Heart right ventricle (tissue), 16 donors: ENCODE results near the gene MT1B. TPM values are rescaled to one million over a fixed set of nuclear protein-coding genes. Genes with fewer than 3 reads are reported as not detected.

Source experiments
- ATAC-seq, 8 donors: fragments of 200-7000 bp; cut with Tn5 transposase; one replicate each; pipeline ENCODE4 v1.9.1; 2020; ENCODE audit warnings: mild to moderate bottlenecking in 8 of 8, moderate library complexity in 8 of 8, moderate number of reproducible peaks in 1 of 8
- DNase-seq, 2 donors: peaks; one replicate each; pipeline ENCODE4 v3.0.0-alpha.2; 2020
- H3K27ac ChIP-seq, 10 donors: fragments of 200-600 bp; sonication (generic) in 2 of 10; one replicate each; pipeline versions ENCODE4 v1.5.0 to v1.8.0; 2020 to 2022; ENCODE audit warnings: mild to moderate bottlenecking in 3 of 10
- H3K27me3 ChIP-seq, 7 donors: fragments of 200-600 bp; one replicate each; pipeline ENCODE4 v1.8.0; 2021 to 2022; ENCODE audit warnings: mild to moderate bottlenecking in 2 of 7
- H3K36me3 ChIP-seq, 9 donors: fragments of 200-600 bp; sonication (generic) in 1 of 9; one replicate each; pipeline versions ENCODE4 v1.5.0 to v1.8.0; 2020 to 2022; ENCODE audit warnings: mild to moderate bottlenecking in 2 of 9
- H3K4me1 ChIP-seq, 9 donors: fragments of 200-600 bp; sonication (generic) in 1 of 9; one replicate each; pipeline versions ENCODE4 v1.5.0 to v1.8.0; 2020 to 2022; ENCODE audit warnings: mild to moderate bottlenecking in 4 of 9
- H3K4me3 ChIP-seq, 10 donors: fragments of 200-600 bp; sonication (generic) in 2 of 10; one replicate each; pipeline versions ENCODE4 v1.5.0 to v1.8.0; 2020 to 2022; ENCODE audit warnings: mild to moderate bottlenecking in 7 of 10, moderate library complexity in 2 of 10
- H3K9me3 ChIP-seq, 11 donors: fragments of 200-600 bp in 10 of 11; sonication (generic) in 2 of 11; one replicate each; pipeline versions ENCODE4 v1.5.0 to v1.8.0; 2013 to 2022; ENCODE audit warnings: mild to moderate bottlenecking in 2 of 11, control low read depth in 1 of 11, moderate library complexity in 1 of 11
- WGBS, 2 donors: extraction: QIAGEN DNeasy Blood & Tissue Kit; methylation state at CpG; one replicate each; pipeline ENCODE4 v1.1.7; 2013; ENCODE audit warnings: inconsistent platforms in 1 of 2; 5-methylcytosine and 5-hydroxymethylcytosine counted together
- intact Hi-C, 10 donors: fragments of 100-400 bp; cut with DNase I; formaldehyde crosslinking; loops; one replicate each; pipeline versions ENCODE4 v1.11.1 to v1.14.2; 2022
- long read RNA-seq, 3 donors: library from polyadenylated mRNA; unstranded; transcript quantifications; one replicate each; pipeline ENCODE4 v2.0.0, GENCODE V29; 2020 to 2021
- polyA plus RNA-seq, 2 donors: library from polyadenylated mRNA; stranded (reverse); fragments of 200-250 nt; gene quantifications; one replicate each; pipeline ENCODE4 v1.2.3, GENCODE V29; 2013
- total RNA-seq, 10 donors: library from RNA; stranded (reverse); fragmentation: NEBNext Ultra II Directional in 3 of 10; extraction: Animal tissue kit (Norgen Biotek cat#: 25700) in 3 of 10; gene quantifications; one replicate each; pipeline versions ENCODE4 v1.2.1 to v1.2.4, GENCODE V29; 2021 to 2023
- TF ChIP-seq, protein P1 (sequence below), 9 donors: fragments of 200-600 bp; sonication (generic) in 2 of 9; IDR thresholded peaks; one replicate each; pipeline versions ENCODE4 v1.5.0 to v1.8.0; 2021 to 2022; ENCODE audit warnings: antibody characterized with exemption in 9 of 9, mild to moderate bottlenecking in 5 of 9, moderate library complexity in 1 of 9
- donor health status: Arrhythmogenic right ventricular cardiomyopathy.
- donor health status: ischemic (EF 13 %, LVEDD 7.1; RV severe dilation, severe dysfunction).
- donor health status: healthy with polysubstance abuse.
- donor health status: DM: no; HTN: yes; CAD: no.
- donor health status: DM: no; HTN: no; CAD: no.
- donor health status: ischemic (EF 25% LVEDD 6.9; RV normal size, moderate dysfunction).
- donor health status: ischemic (EF 25% LVEDD 5.7; RV mildly dilated, moderate dysfunction).
- donor health status: healthy.
- donor health status: DM: yes; HTN: yes; CAD: no.
- donor health status: Ischemic cardiomyopathy.
- donor health status: ischemic (EF 35%, LVEDD 5.7; RV mildly dilated, moderate dysfunction).
- donor health status: nonischemic (EF 11% LVEDD 7.7; RV severe dilation, severe dysfunction).
- donor health status: DM: yes; HTN: yes; CAD: no.
- donor health status: PGD.
- donor health status: ischemic (EF 29% LVEDD 5.4; RV normal size, mild dysfunction).
- donor health status: nonischemic (EF 23%, LVEDD 6.1; RV moderate dilation, normal function).

Gene MT1B
- total RNA-seq (not detected), polyA plus RNA-seq (not detected)
- long read RNA-seq, donor 1: 0 reads
- long read RNA-seq, donor 2: 0 reads
- long read RNA-seq, donor 3: 0 reads

DNA sequence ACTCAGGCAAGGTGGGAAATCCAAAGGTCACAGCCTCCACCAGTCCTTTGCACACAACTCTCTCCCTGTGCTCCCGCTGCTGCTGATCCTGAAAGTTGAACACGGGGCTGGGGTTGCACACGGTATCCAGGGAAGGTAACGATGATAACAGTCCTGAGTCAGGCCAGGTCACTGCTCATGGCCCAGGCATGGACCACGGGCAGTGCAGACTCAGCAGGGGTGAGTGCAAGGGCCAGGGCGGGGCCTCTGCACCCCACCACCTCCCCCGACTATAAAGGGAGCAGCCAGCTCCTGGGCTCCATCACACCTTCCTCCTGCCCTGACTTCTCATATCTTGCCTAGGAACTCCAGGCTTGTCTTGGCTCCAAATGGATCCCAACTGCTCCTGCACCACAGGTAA is at the start of gene MT1B:
MT1B (plus strand) TSS at position 301 of the 400 bp plus-strand sequence; CDS start at position 369, 68 bp downstream.
- no peaks in the 10 kb centered on the region for H3K4me1 ChIP-seq
- peaks cover 0 to 45% (median 30%) of the 10 kb centered on the region in 7 donors for H3K27me3 ChIP-seq
- no peak within 1 kb of the TSS for H3K4me3 ChIP-seq
- H3K27ac ChIP-seq: no peak within 1 kb of the TSS
- WGBS, 2 donors: 67 to 68% methylated on average over 7 of the region's 7 CpGs
- ATAC-seq (peak in 2 of 8 donors; percentile 22 to 51), DNase-seq (no peak)
- TF ChIP-seq, protein P1, sequence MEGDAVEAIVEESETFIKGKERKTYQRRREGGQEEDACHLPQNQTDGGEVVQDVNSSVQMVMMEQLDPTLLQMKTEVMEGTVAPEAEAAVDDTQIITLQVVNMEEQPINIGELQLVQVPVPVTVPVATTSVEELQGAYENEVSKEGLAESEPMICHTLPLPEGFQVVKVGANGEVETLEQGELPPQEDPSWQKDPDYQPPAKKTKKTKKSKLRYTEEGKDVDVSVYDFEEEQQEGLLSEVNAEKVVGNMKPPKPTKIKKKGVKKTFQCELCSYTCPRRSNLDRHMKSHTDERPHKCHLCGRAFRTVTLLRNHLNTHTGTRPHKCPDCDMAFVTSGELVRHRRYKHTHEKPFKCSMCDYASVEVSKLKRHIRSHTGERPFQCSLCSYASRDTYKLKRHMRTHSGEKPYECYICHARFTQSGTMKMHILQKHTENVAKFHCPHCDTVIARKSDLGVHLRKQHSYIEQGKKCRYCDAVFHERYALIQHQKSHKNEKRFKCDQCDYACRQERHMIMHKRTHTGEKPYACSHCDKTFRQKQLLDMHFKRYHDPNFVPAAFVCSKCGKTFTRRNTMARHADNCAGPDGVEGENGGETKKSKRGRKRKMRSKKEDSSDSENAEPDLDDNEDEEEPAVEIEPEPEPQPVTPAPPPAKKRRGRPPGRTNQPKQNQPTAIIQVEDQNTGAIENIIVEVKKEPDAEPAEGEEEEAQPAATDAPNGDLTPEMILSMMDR (IDR thresholded peaks at IDR 0.05): no peak
- H3K9me3 ChIP-seq: no peaks in the 10 kb centered on the region
- intact Hi-C loops: no loop called here
- no peaks in the 10 kb centered on the region for H3K36me3 ChIP-seq

DNA sequence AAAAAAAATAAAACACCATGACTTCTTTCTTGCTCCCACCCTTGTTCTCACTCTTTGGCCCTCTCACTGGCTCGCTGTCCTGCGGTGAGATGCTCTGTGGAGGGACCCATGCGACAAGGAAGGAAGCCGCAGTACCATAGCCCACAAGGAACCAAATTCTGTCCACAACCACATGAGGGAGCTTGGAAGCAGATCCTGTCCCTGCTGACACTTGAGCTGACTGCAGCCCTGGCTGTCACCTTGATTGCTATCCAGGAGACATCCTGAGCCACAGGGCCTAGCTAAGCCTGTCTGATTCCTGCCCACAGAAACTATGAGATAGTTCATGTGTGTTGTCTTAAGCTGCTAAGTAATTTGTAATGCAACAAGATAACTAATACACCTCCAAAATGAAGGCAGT is 48.1 kb upstream of the MT1B start:
- DNase-seq (peak; percentile 37 to 65), ATAC-seq (peak in 4 of 8 donors; percentile 10 to 32 (median 15))
- Histone ChIP-seq H3K4me3 (no peak overlapping the region), H3K27ac (peak overlapping the region in 2 of 10 donors; percentile 3 to 42), H3K27me3 (peaks cover 0 to 6% (median 0%) of the 10 kb centered on the region in 7 donors), H3K9me3 (no peaks in the 10 kb centered on the region), H3K36me3 (no peaks in the 10 kb centered on the region), H3K4me1 (peaks cover 14 to 30% (median 26%) of the 10 kb centered on the region in 9 donors)
- TF ChIP-seq, protein P1 (IDR thresholded peaks at IDR 0.05): peak; percentile 36 to 75 (median 57)
- intact Hi-C loops: loop anchor here (1.0 to 5.0 kb wide), 8 partner anchors 44 to 99 kb away; partner anchors contain the start of gene MT1X (in 1 of the 10)
- 32 to 38% methylated on average over 4 of the region's 4 CpGs for WGBS, 2 donors

DNA sequence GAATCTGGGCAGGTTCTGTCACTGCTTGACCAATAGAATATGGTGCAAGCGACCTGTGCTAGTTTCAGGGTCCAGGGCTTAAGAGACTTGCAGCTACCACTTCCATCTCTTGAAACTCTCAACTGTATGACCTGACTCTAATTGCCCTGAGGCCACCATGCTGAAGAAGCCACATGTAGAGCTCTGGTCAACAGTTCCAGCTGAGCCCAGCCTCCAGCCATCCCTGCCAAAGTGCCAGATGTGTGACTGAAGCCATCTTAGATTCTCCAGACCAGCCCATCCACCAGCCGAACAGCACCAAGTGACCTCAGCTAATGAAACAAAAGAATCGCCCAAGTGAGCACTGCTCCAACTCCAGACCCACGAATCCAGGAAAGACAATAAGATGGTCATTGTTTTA is 46.7 kb upstream of the MT1B start:
- WGBS, 2 donors: 89 to 93% methylated on average over 4 of the region's 4 CpGs

DNA sequence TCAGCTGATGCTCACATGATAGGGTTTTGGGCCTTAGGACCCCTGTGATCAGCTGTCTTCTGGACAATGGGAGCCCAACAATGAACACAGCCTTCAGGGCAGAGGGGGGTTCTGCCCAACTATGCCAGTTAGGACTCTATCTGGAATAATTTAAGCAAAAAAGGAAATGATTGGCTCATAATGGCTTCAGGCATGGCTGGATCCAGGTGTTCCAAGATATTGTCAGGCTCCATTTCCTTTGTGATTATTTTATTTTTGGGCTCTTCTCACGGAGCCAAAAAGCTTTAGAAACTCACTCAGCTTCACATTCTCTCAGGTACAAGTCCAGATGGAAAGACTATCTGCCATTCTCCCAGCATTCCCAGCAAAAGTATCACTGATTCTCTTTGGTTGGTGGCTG is 46.2 kb upstream of the MT1B start:
- Histone ChIP-seq H3K4me1 (peaks cover 17 to 46% (median 42%) of the 10 kb centered on the region in 9 donors), H3K27me3 (peaks cover 0 to 3% (median 0%) of the 10 kb centered on the region in 7 donors), H3K27ac (peak overlapping the region in 7 of 10 donors; percentile 84 to 99 (median 94)), H3K9me3 (no peaks in the 10 kb centered on the region), H3K4me3 (no peak overlapping the region), H3K36me3 (no peaks in the 10 kb centered on the region)
- 76 to 79% methylated on average over 1 of the region's 1 CpG for WGBS, 2 donors
- TF ChIP-seq, protein P1 (IDR thresholded peaks at IDR 0.05): no peak
- intact Hi-C loops: loop anchor here in 7 of 10 donors (5.0 kb wide), 2 partner anchors 37 to 77 kb away; partner anchors contain the start of gene MT1X (in 4 of the 7)
- ATAC-seq (no peak), DNase-seq (no peak)

More for the DNA sequence above, 46.7 kb upstream of the MT1B start:
- no peak for DNase-seq
- no peaks in the 10 kb centered on the region for H3K9me3 ChIP-seq
- TF ChIP-seq, protein P1 (IDR thresholded peaks at IDR 0.05): no peak
- no peak overlapping the region for H3K4me3 ChIP-seq
- peak overlapping the region in 1 of 10 donors; percentile 94 for H3K27ac ChIP-seq
- H3K4me1 ChIP-seq: peaks cover 14 to 41% (median 37%) of the 10 kb centered on the region in 9 donors
- peaks cover 0 to 6% (median 0%) of the 10 kb centered on the region in 7 donors for H3K27me3 ChIP-seq
- intact Hi-C loops: loop anchor here (5.0 kb wide), 5 partner anchors 37 to 97 kb away; partner anchors contain the start of gene MT1X (in 5 of the 10)
- ATAC-seq: no peak
- no peaks in the 10 kb centered on the region for H3K36me3 ChIP-seq
